ENCODE data around the gene RAPGEF2. TPM values are rescaled to one million over a fixed set of nuclear protein-coding genes. Genes with fewer than 3 reads are reported as not detected.
"Not testable (repeated sequence)": the region's sequence is repeated elsewhere in the genome, so short reads cannot be mapped to it uniquely, and the experiment has no call there.

The RAPGEF2 gene
- total RNA-seq, 1 donor from 2014 or later: 40.6 TPM

GRCh38 chr4:159090255-159090654 lies 12.6 kb upstream of the RAPGEF2 start:
- Mint-ChIP-seq H3K36me3 (no peaks in the 10 kb centered on the region), H3K9me3 (no peaks in the 10 kb centered on the region), H3K27ac (no peak overlapping the region), H3K4me1 (ENCODE audit: unreplicated experiment) (no peaks in the 10 kb centered on the region), H3K4me3 (no peak overlapping the region), H3K27me3 (no peaks in the 10 kb centered on the region)
- DNase-seq (ENCODE audit: extremely low spot score, unreplicated experiment): no peak
- TF ChIP-seq, protein P1, sequence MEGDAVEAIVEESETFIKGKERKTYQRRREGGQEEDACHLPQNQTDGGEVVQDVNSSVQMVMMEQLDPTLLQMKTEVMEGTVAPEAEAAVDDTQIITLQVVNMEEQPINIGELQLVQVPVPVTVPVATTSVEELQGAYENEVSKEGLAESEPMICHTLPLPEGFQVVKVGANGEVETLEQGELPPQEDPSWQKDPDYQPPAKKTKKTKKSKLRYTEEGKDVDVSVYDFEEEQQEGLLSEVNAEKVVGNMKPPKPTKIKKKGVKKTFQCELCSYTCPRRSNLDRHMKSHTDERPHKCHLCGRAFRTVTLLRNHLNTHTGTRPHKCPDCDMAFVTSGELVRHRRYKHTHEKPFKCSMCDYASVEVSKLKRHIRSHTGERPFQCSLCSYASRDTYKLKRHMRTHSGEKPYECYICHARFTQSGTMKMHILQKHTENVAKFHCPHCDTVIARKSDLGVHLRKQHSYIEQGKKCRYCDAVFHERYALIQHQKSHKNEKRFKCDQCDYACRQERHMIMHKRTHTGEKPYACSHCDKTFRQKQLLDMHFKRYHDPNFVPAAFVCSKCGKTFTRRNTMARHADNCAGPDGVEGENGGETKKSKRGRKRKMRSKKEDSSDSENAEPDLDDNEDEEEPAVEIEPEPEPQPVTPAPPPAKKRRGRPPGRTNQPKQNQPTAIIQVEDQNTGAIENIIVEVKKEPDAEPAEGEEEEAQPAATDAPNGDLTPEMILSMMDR (conservative IDR thresholded peaks at IDR 0.05): no peak

- H3K36me3 Mint-ChIP-seq; H3K27me3 Mint-ChIP-seq; H3K4me3 Mint-ChIP-seq; H3K4me1 Mint-ChIP-seq (ENCODE audit: unreplicated experiment); H3K27ac Mint-ChIP-seq; H3K9me3 Mint-ChIP-seq; DNase-seq (ENCODE audit: extremely low spot score, unreplicated experiment): not testable (repeated sequence)
Measured at GRCh38 chr4:159094156-159094555, 8.7 kb upstream of the RAPGEF2 start.

GRCh38 chr4:159096434-159096833 lies 6.4 kb upstream of the RAPGEF2 start:
- Mint-ChIP-seq H3K27me3 (peaks cover 6% of the 10 kb centered on the region), H3K9me3 (no peaks in the 10 kb centered on the region), H3K4me1 (ENCODE audit: unreplicated experiment) (peaks cover 9% of the 10 kb centered on the region), H3K4me3 (no peak overlapping the region), H3K27ac (no peak overlapping the region), H3K36me3 (no peaks in the 10 kb centered on the region)
- TF ChIP-seq, protein P1 (conservative IDR thresholded peaks at IDR 0.05): no peak
- DNase-seq (ENCODE audit: extremely low spot score, unreplicated experiment): no peak

DNA sequence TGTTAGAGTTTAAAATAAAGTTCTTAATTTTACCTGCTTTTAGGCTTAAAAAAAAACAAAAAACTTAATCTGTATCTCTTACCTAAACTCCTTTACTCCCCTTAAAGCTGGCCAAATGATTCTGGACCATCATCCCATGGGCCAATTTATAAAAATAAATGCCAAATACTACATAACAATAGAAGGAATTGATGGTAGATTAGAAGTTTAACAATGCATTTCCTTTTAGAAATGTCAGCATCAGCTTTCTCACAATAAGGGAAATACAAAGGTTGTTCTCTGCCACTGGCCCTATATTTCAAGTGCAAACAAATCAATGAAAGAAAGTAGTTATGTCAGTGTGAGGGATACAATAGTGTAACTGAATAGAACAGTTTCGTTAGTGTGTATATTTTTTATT lies 5.7 kb upstream of the RAPGEF2 start:
- H3K36me3 Mint-ChIP-seq: no peaks in the 10 kb centered on the region
- TF ChIP-seq, protein P1 (conservative IDR thresholded peaks at IDR 0.05): no peak
- peaks cover 13% of the 10 kb centered on the region for H3K4me1 Mint-ChIP-seq (ENCODE audit: unreplicated experiment)
- H3K27me3 Mint-ChIP-seq: peaks cover 12% of the 10 kb centered on the region
- no peak overlapping the region for H3K27ac Mint-ChIP-seq
- no peak overlapping the region for H3K4me3 Mint-ChIP-seq
- H3K9me3 Mint-ChIP-seq: no peaks in the 10 kb centered on the region
- DNase-seq (ENCODE audit: extremely low spot score, unreplicated experiment): no peak

GRCh38 chr4:159097785-159098184 lies 5.1 kb upstream of the RAPGEF2 start:
- H3K27ac Mint-ChIP-seq: peak overlapping the region; percentile 58
- peaks cover 14% of the 10 kb centered on the region for H3K27me3 Mint-ChIP-seq
- no peaks in the 10 kb centered on the region for H3K36me3 Mint-ChIP-seq
- DNase-seq (ENCODE audit: extremely low spot score, unreplicated experiment): no peak
- TF ChIP-seq, protein P1 (conservative IDR thresholded peaks at IDR 0.05): no peak
- H3K4me3 Mint-ChIP-seq: no peak overlapping the region
- H3K4me1 Mint-ChIP-seq (ENCODE audit: unreplicated experiment): peaks cover 16% of the 10 kb centered on the region
- H3K9me3 Mint-ChIP-seq: no peaks in the 10 kb centered on the region

DNA sequence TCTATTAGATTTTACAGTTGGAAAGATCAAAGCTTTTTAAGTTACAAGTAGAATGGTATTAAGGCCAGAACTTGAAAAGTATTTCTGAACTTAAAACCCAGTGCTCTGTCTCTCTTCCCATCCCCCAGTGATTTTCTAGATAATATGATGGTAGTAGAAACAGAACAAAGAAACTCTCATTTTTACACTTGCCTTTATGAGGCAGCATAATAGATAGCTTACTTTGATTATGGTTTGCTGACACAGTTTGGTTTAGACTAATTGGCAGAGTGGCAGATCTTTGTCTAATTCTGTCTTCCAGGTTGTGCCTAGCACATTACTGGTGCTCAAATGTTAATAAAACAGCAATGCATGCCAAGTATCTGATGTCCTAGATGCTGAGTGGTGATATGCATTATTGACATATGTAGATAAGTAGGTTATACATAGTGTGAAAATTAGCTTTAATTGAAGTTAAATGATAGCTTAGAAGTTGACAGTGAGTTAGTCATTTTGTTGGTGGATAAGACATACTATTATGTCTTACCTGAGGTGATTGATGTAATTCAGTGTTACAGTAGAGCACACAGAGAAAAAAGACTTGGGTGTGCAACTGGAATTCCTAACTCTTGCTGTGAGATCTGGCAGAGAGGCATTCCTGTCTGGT lies 4.3 kb upstream of the RAPGEF2 start:
- no peaks in the 10 kb centered on the region for H3K9me3 Mint-ChIP-seq
- peaks cover 14% of the 10 kb centered on the region for H3K27me3 Mint-ChIP-seq
- TF ChIP-seq, protein P1 (conservative IDR thresholded peaks at IDR 0.05): no peak
- no peaks in the 10 kb centered on the region for H3K36me3 Mint-ChIP-seq
- H3K27ac Mint-ChIP-seq: peak overlapping the region; percentile 70
- peaks cover 16% of the 10 kb centered on the region for H3K4me1 Mint-ChIP-seq (ENCODE audit: unreplicated experiment)
- no peak for DNase-seq (ENCODE audit: extremely low spot score, unreplicated experiment)
- no peak overlapping the region for H3K4me3 Mint-ChIP-seq

Measured in type B pancreatic cell (in vitro differentiated cells).